Stimulated activated CD8-positive, alpha-beta memory T cell treated with anti-CD3 and anti-CD28 coated beads, Interleukin-7, amount 100 ng/mL, for 1 hour (primary cell): ENCODE data around the gene SLAMF7.

Source experiments
- DNase-seq, 2 donors: peaks; one replicate each; pipeline ENCODE4 v3.0.0-alpha.2; 2020; ENCODE audit warnings: low read depth in 2 of 2

SLAMF7 gene

DNA sequence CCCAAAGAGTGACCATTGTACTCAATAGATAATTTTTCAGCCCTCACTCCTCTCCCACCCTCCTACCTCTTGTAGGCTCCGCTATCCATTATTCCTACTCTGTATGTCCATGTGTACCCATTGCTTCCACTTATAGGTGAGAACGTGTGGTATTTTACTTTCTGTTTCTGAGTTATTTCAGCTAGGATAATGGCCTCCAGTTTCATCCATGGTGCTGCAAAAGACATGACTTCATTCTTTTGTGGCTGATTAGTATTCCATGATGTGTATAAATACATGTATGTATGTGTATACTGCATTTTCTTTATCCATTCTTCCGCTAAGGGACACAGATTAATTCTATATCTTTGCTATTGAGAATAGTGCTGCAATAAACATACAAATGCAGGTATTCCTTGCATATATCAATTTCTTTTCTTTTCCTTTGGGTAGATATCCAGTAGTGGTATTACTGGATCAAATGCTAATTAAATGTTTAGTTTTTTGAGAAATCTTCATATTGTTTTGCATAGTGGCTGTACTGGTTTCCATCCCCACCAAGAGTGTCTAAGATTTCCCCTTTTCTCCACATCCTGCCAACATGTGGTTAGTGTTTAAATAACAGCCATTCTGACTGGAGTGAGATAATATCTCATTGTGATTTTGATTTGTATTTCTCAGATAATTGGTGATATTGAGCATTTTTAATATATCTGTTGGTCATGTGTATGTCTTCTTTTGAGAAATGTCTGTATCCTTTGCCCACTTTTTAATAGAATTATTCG lies 61.8 kb downstream of the SLAMF7 start:
- no peak for DNase-seq

DNA sequence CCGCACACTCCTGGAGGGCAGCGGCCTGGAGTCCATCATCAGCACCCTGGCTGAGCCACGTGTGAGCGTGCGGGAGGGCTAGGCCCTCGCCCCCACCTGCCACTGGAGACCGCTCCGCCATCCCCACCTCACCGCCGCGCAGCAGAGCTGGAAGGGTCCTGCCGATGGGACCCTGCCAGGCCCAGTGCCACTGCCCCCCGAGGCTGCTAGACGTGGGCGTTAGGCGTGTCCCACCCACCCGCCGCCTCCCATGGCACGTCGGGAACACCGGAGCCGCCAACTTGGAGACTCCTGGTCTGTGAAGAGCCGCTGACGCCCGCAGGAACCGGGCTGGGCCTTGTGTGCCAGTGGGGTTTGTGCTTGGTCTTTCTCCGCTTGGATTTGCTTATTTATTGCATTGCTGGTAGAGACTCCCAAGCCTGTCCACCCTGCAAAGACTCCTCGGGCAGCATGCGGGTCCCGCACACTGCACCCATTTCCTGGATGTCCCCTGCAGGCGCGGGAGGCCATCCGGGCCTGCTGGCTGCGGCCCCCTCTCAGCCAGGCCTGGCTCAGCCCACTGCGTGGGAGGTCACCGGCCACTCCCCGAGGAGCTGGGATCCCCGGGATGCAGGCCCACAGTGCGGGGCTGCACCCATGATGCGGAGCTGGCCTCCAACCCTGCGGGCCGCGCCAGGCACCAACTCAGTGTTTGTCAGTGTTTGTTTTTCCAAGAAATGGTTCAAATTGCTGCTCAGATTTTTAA lies 63.0 kb downstream of the SLAMF7 start:
- DNase-seq: no peak
